LNCaP clone FGC (cell line): ENCODE data around the gene ATP5F1D.

Experiments
- DNase-seq: peaks from one replicate; pipeline ENCODE4 v3.0.0-alpha.2; 2011; ENCODE audit warnings: low read depth
- H3K4me3 ChIP-seq: 2 replicates; pipeline ENCODE4 v1.5.1; 2011; ENCODE audit warnings: mild to moderate bottlenecking, low read depth, low read length, control low read depth
- CTCF ChIP-seq: IDR thresholded peaks from 2 replicates; pipeline ENCODE4 v1.5.1; 2012; ENCODE audit warnings: mild to moderate bottlenecking; ENCODE audit not compliant: control insufficient read depth, insufficient read depth; ENCODE audit errors: extremely low read depth

Gene ATP5F1D

GRCh38 chr19:1226522-1227303, 14.8 kb upstream of the ATP5F1D start:
- DNase-seq, result no peak
- H3K4me3 ChIP-seq, result no peak overlapping the region
- TF ChIP-seq CTCF, result no peak

- H3K4me3 ChIP-seq, result no peak overlapping the region
- no peak for TF ChIP-seq CTCF
- DNase-seq, result no peak
These were observed 14.1 kb upstream of the ATP5F1D start for GRCh38 chr19:1227304-1228054.

- no peak for TF ChIP-seq CTCF
- DNase-seq, result no peak
- H3K4me3 ChIP-seq, result no peak overlapping the region
These were observed 13.2 kb upstream of the ATP5F1D start for GRCh38 chr19:1228161-1228957.

GRCh38 chr19:1229056-1229923, 12.3 kb upstream of the ATP5F1D start:
- TF ChIP-seq CTCF, result no peak
- DNase-seq, result no peak
- no peak overlapping the region for H3K4me3 ChIP-seq

GRCh38 chr19:1229924-1230782, 11.4 kb upstream of the ATP5F1D start:
- no peak overlapping the region for H3K4me3 ChIP-seq
- TF ChIP-seq CTCF, result no peak
- no peak for DNase-seq
